Ovary (tissue), 3 donors: ENCODE measurements around the gene SLC24A5.

Experiments used
- EP300 ChIP-seq: sonication (generic); formaldehyde crosslinking; IDR thresholded peaks from one replicate; pipeline ENCODE4 v1.6.1; 2017; ENCODE audit warnings: antibody characterized with exemption
- POLR2A ChIP-seq: fragments of 450-650 bp; IDR thresholded peaks from one replicate; pipeline ENCODE4 v1.6.1; 2017; ENCODE audit warnings: antibody characterized with exemption, mild to moderate bottlenecking, moderate library complexity
- TF ChIP-seq, protein P1 (sequence below), 3 donors: fragments of 450-650 bp in 2 of 3; fragments of 200-600 bp in 1 of 3; IDR thresholded peaks; one replicate each; pipeline versions ENCODE4 v1.5.1 to v1.8.0; 2016 to 2022; ENCODE audit warnings: antibody characterized with exemption in 3 of 3, mild to moderate bottlenecking in 1 of 3
- donor health status: DM: no; HTN: no; CAD: no.

DNA sequence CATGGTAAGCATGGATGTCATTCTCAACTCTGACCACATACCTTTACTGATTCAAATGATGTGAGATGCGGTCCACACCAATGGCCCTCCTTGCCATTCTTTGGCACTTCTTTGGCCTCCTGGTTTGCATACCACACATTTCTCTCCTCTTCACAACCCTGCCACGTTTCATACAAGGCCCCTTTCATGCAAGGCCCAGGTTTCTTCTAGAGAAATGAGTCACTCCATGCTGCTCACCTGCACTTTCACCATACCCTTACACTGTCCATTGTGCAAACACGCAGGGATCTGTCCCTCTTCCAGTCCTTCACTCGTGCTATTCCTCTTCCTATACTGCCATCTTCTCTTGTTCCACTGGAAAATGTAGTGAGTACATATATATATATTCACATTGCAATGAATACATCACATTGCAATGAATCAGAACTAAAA lies 24.4 kb upstream of the SLC24A5 start:
- TF ChIP-seq, protein P1, sequence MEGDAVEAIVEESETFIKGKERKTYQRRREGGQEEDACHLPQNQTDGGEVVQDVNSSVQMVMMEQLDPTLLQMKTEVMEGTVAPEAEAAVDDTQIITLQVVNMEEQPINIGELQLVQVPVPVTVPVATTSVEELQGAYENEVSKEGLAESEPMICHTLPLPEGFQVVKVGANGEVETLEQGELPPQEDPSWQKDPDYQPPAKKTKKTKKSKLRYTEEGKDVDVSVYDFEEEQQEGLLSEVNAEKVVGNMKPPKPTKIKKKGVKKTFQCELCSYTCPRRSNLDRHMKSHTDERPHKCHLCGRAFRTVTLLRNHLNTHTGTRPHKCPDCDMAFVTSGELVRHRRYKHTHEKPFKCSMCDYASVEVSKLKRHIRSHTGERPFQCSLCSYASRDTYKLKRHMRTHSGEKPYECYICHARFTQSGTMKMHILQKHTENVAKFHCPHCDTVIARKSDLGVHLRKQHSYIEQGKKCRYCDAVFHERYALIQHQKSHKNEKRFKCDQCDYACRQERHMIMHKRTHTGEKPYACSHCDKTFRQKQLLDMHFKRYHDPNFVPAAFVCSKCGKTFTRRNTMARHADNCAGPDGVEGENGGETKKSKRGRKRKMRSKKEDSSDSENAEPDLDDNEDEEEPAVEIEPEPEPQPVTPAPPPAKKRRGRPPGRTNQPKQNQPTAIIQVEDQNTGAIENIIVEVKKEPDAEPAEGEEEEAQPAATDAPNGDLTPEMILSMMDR (IDR thresholded peaks at IDR 0.05) = no peak
- no peak for TF ChIP-seq POLR2A
- no peak for TF ChIP-seq EP300
